ENCODE measurements around the gene GDA. TPM values are rescaled to one million over a fixed set of nuclear protein-coding genes. Genes with fewer than 3 reads are reported as not detected.

GDA gene
- total and polyA plus RNA-seq, 2 of the 8 experiments (the other 6 are each of a cell fraction or from before 2014, with no cell fraction given), result 0.35 to 3.0 TPM

- TF ChIP-seq SIN3A (conservative IDR thresholded peaks at IDR 0.05 in 1 of 2, IDR thresholded peaks at IDR 0.05 in 1 of 2; ENCODE audit: low read depth in 1 of 2, low read length in 2 of 2) (no peak), EP300 (IDR thresholded peaks at IDR 0.05; ENCODE audit: borderline replicate concordance in 1 of 2, low read depth in 2 of 2, low read length in 2 of 2) (no peak), TCF12 (IDR thresholded peaks at IDR 0.05; ENCODE audit: low read depth, low read length) (no peak), MAX (IDR thresholded peaks at IDR 0.05) (no peak), ASH2L (IDR thresholded peaks at IDR 0.05; ENCODE audit: low read length) (no peak), SP1 (IDR thresholded peaks at IDR 0.05; ENCODE audit: low read depth, low read length) (no peak), BRCA1 (IDR thresholded peaks at IDR 0.05; ENCODE audit: low read depth, low read length) (no peak)
These were observed 16.7 kb downstream of the GDA start (continued) for GRCh38 chr9:72165821-72166547.
